ENCODE results near the gene FOXM1. TPM values are rescaled to one million over a fixed set of nuclear protein-coding genes. Genes with fewer than 3 reads are reported as not detected.

FOXM1 gene
- total and polyA plus RNA-seq, 10 of the 15 experiments (the other 5 are each of a cell fraction or from before 2014, with no cell fraction given), result 15.1 to 63.2 (median 34.2) TPM

DNA sequence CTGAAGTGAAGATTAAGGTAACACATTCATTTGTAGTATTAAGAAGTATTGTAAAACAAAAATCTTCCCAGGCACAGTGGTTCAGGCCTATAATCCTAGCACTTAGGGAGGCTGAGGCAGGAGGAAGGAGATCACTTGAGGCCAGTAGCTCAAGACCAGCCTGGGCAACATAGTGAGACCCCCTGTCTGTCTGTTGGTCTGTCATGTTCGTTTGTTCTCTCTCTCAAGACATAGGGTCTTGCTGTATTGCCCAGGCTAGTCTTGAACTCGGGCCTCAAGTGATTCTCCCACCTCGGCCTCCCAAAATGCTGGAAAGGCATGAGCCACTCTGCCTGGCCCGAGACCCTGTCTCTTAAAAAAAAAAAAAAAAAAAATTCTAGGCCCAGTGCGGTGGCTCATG, 20.4 kb upstream of the FOXM1 start (continued):
- TF ChIP-seq CEBPB (IDR thresholded peaks at IDR 0.05; ENCODE audit: borderline replicate concordance in 1 of 2, low read depth in 2 of 2, low read length in 2 of 2), result no peak

DNA sequence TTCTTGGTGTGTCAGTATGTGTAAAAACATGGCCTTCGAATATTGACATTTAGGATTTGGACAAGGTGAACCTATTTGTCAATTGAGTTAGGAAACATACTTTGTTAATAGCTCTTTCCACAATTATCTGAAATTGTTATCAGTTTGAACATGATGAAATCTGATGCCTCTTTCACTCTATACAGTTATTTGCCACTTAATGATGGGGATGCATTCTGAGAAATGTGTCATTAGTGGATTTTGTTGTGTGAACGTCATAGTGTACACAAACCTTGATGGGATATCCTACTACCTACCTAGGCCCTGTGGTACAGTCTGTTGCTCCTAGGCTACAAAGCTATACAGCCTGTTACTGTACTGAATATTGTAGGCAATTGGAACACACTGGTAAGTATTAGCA, 18.5 kb upstream of the FOXM1 start:
- CTCF ChIA-PET, result interaction anchor here (0.6 kb wide), 1 partner anchor 10 kb away, joined by 3 read pairs; no protein-coding TSS in a partner anchor
- in situ Hi-C loops (cut with MboI), result no loop called here

More for the DNA sequence above, 18.5 kb upstream of the FOXM1 start:
- Histone ChIP-seq H3K9ac (ENCODE audit: control insufficient read depth, insufficient read depth, low read length) (no peak overlapping the region), H3K27ac (ENCODE audit: control insufficient read depth, insufficient read depth) (no peak overlapping the region), H2AFZ (ENCODE audit: control insufficient read depth, low read depth, low read length) (no peak overlapping the region), H3K27me3 (replicated peaks in 1 of 2; ENCODE audit: control insufficient read depth in 2 of 2, insufficient read depth in 2 of 2, low read length in 1 of 2) (no peaks in the 10 kb centered on the region), H3K4me3 (no peak overlapping the region), H4K20me1 (ENCODE audit: control insufficient read depth, insufficient read depth) (no peaks in the 10 kb centered on the region), H3K4me1 (ENCODE audit: control insufficient read depth, insufficient read depth, low read length) (no peaks in the 10 kb centered on the region), H3K9me3 (replicated peaks; ENCODE audit: control insufficient read depth, insufficient read depth, low read length) (no peaks in the 10 kb centered on the region), H3K79me2 (ENCODE audit: control insufficient read depth, insufficient read depth, low read length) (peaks cover 2% of the 10 kb centered on the region; the same call in 1 of the 2 replicates), H3K4me2 (ENCODE audit: control insufficient read depth, insufficient read depth) (no peak overlapping the region), H3K36me3 (ENCODE audit: control insufficient read depth in 2 of 2, insufficient read depth in 2 of 2, low read length in 1 of 2) (no peaks in the 10 kb centered on the region)
- no peak for DNase-seq (ENCODE audit: low read depth, low spot score)
- no peak for ATAC-seq
- FAIRE-seq, result no peak
- BruUV-seq (replicated peaks), result no TSS peak
- intact Hi-C loops (cut with micrococcal nuclease; ENCODE audit: unreplicated experiment), result no loop called here
- 100% methylated on average over 2 of the region's 2 CpGs for WGBS (ENCODE audit: insufficient coverage, insufficient replicate concordance, low lambda C conversion rate, missing lambda C conversion rate)
- TF ChIP-seq WRNIP1 (IDR thresholded peaks at IDR 0.05; ENCODE audit: borderline replicate concordance, low read depth, low read length) (no peak), ZNF622 (IDR thresholded peaks at IDR 0.05) (no peak), RBBP5 (conservative IDR thresholded peaks at IDR 0.05) (no peak), YBX1 (IDR thresholded peaks at IDR 0.05) (no peak), TARDBP (IDR thresholded peaks at IDR 0.05; ENCODE audit: borderline replicate concordance) (no peak), NFYA (IDR thresholded peaks at IDR 0.05; ENCODE audit: borderline replicate concordance, low read depth, low read length) (no peak), ZBED1 (IDR thresholded peaks at IDR 0.05; ENCODE audit: borderline replicate concordance) (no peak), TCF7 (IDR thresholded peaks at IDR 0.05; ENCODE audit: borderline replicate concordance) (no peak), NFIC (IDR thresholded peaks at IDR 0.05; ENCODE audit: low read depth, low read length) (no peak), LARP7 (IDR thresholded peaks at IDR 0.05) (no peak)
- TF ChIP-seq, protein P1, sequence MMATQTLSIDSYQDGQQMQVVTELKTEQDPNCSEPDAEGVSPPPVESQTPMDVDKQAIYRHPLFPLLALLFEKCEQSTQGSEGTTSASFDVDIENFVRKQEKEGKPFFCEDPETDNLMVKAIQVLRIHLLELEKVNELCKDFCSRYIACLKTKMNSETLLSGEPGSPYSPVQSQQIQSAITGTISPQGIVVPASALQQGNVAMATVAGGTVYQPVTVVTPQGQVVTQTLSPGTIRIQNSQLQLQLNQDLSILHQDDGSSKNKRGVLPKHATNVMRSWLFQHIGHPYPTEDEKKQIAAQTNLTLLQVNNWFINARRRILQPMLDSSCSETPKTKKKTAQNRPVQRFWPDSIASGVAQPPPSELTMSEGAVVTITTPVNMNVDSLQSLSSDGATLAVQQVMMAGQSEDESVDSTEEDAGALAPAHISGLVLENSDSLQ (IDR thresholded peaks at IDR 0.05), result no peak
- TF ChIP-seq, protein P2, sequence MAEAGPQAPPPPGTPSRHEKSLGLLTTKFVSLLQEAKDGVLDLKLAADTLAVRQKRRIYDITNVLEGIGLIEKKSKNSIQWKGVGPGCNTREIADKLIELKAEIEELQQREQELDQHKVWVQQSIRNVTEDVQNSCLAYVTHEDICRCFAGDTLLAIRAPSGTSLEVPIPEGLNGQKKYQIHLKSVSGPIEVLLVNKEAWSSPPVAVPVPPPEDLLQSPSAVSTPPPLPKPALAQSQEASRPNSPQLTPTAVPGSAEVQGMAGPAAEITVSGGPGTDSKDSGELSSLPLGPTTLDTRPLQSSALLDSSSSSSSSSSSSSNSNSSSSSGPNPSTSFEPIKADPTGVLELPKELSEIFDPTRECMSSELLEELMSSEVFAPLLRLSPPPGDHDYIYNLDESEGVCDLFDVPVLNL (IDR thresholded peaks at IDR 0.05; ENCODE audit: low read depth, low read length), result no peak
- ChIA-PET SMC1A (ENCODE audit: uncharacterized antibody, unreplicated experiment) (interaction anchor here (1.0 kb wide), 1 partner anchor 17 kb away, joined by 6 read pairs; no protein-coding TSS in a partner anchor), RAD21 (ENCODE audit: unreplicated experiment) (no interaction called here), POLR2A (interaction anchor here (0.6 kb wide), 1 partner anchor 10 kb away, joined by 5 read pairs; no protein-coding TSS in a partner anchor)

Data from GM12878 (cell line).